ENCODE measurements around the gene SCAPER.

- TF ChIP-seq, protein P1, sequence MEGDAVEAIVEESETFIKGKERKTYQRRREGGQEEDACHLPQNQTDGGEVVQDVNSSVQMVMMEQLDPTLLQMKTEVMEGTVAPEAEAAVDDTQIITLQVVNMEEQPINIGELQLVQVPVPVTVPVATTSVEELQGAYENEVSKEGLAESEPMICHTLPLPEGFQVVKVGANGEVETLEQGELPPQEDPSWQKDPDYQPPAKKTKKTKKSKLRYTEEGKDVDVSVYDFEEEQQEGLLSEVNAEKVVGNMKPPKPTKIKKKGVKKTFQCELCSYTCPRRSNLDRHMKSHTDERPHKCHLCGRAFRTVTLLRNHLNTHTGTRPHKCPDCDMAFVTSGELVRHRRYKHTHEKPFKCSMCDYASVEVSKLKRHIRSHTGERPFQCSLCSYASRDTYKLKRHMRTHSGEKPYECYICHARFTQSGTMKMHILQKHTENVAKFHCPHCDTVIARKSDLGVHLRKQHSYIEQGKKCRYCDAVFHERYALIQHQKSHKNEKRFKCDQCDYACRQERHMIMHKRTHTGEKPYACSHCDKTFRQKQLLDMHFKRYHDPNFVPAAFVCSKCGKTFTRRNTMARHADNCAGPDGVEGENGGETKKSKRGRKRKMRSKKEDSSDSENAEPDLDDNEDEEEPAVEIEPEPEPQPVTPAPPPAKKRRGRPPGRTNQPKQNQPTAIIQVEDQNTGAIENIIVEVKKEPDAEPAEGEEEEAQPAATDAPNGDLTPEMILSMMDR (IDR thresholded peaks at IDR 0.05), result no peak
- no peak for TF ChIP-seq POLR2AphosphoS5 (IDR thresholded peaks at IDR 0.05)
These were observed 236.2 kb downstream of the SCAPER start for GRCh38 chr15:76668900-76669299.
